ENCODE measurements around the gene CD3D.

GRCh38 chr11:118366287-118366686 is 23.8 kb upstream of the CD3D start:
- no peak for TF ChIP-seq CTCF (conservative IDR thresholded peaks at IDR 0.05; ENCODE audit: low read depth, low read length)
- no peak for TF ChIP-seq EZH2 (IDR thresholded peaks at IDR 0.05; ENCODE audit: low read length, unreplicated experiment)
- TF ChIP-seq EZH2phosphoT487 (IDR thresholded peaks at IDR 0.05; ENCODE audit: borderline replicate concordance, low read length): no peak

Measured in PC-3 (cell line).